ENCODE measurements around the gene RAC2.

DNA sequence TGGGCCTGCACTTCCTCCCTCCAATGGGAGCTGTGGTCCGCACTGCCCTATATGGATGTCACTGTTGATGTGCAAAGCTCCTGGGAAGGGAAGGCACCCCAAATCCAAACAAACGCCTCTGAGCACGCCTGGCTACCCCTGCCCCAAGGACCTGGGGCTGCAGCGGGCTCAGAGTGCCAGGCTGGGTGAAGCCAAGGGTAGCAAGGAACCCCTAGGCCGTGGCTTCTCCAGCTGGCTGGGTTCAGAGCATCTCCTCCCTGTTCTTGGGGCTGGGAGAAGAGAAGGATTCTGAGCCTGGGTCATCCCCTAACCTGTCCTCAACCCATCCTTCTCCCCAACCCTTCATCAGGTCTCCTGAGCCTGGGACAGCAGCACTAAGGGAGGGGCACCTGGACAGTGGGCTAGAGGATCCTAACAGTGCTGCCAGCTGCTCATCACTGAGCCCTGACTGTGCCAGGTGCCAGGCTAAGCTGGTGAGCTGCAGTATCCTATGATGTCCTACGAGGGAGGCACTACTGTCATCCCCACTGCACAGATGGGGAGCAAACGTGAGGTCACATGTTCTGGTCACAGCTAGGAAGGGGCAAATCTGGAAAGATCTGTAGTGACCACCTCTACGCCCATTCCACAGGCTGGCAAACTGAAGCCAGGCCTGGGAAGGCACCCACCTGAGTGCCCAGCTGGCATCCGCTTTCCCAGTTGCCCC is 34.8 kb downstream of the RAC2 start:
- TF ChIP-seq, protein P1, sequence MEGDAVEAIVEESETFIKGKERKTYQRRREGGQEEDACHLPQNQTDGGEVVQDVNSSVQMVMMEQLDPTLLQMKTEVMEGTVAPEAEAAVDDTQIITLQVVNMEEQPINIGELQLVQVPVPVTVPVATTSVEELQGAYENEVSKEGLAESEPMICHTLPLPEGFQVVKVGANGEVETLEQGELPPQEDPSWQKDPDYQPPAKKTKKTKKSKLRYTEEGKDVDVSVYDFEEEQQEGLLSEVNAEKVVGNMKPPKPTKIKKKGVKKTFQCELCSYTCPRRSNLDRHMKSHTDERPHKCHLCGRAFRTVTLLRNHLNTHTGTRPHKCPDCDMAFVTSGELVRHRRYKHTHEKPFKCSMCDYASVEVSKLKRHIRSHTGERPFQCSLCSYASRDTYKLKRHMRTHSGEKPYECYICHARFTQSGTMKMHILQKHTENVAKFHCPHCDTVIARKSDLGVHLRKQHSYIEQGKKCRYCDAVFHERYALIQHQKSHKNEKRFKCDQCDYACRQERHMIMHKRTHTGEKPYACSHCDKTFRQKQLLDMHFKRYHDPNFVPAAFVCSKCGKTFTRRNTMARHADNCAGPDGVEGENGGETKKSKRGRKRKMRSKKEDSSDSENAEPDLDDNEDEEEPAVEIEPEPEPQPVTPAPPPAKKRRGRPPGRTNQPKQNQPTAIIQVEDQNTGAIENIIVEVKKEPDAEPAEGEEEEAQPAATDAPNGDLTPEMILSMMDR (IDR thresholded peaks at IDR 0.05): no peak
- TF ChIP-seq POLR2A (IDR thresholded peaks at IDR 0.05): no peak
